ENCODE data around the gene VSTM2L. TPM values are rescaled to one million over a fixed set of nuclear protein-coding genes. Genes with fewer than 3 reads are reported as not detected.

VSTM2L gene
- total RNA-seq, 1 donor from 2014 or later = 2.9 TPM

- H3K4me1 Mint-ChIP-seq = peaks cover 26% of the 10 kb centered on the region
- H3K9me3 ChIP-seq (ENCODE audit: low read depth) = no peaks in the 10 kb centered on the region
- H3K9me3 Mint-ChIP-seq = no peaks in the 10 kb centered on the region
- H2AFZ ChIP-seq (replicated peaks) = no peak overlapping the region
- DNase-seq (ENCODE audit: low spot score) = no peak
- no peaks in the 10 kb centered on the region for H3K36me3 ChIP-seq
- H3K4me1 ChIP-seq = peaks cover 4% of the 10 kb centered on the region
- H3K9ac ChIP-seq = no peak overlapping the region
- no peak overlapping the region for H3K4me3 Mint-ChIP-seq
- peaks cover 5% of the 10 kb centered on the region for H3F3A ChIP-seq (ENCODE audit: low read depth)
- H3K27ac ChIP-seq = no peak overlapping the region
- no peak overlapping the region for H3K4me2 ChIP-seq
- H3K27me3 ChIP-seq = no peaks in the 10 kb centered on the region
- H3K4me3 ChIP-seq = no peak overlapping the region
- H3K27me3 Mint-ChIP-seq (ENCODE audit: insufficient read depth, low read depth) = peaks cover 5% of the 10 kb centered on the region
- H3K36me3 Mint-ChIP-seq = no peaks in the 10 kb centered on the region
- TF ChIP-seq CTCF (IDR thresholded peaks at IDR 0.05) = no peak
- TF ChIP-seq EZH2phosphoT487 (IDR thresholded peaks at IDR 0.05) = no peak
- no peak for TF ChIP-seq EZH2 (IDR thresholded peaks at IDR 0.05)
- H4K20me1 ChIP-seq (ENCODE audit: low read depth) = no peaks in the 10 kb centered on the region
- H3K27ac Mint-ChIP-seq = no peak overlapping the region
- H3K79me2 ChIP-seq (ENCODE audit: low read depth) = no peaks in the 10 kb centered on the region
Measured at GRCh38 chr20:37894454-37894853, 8.5 kb upstream of the VSTM2L start.

DNA sequence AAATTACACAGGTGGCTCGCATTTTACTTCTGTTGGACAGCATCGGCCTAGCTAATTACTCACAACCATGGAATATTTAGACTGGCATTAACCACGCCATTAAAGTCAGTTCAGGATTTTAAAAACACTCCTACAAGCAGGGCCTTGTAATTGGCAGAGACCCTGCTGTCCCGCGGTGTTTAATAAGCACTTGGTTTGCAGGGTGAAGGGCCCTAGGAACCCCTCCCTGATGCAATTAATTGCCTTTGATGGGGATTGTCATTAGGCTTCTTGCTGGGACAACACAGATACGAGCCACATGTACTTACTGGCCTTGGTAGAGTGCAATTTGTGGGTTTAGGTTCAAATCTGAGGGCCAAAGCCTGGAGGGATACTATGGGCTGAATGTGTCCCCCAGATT lies 7.8 kb upstream of the VSTM2L start:
- no peak overlapping the region for H3K9ac ChIP-seq
- H2AFZ ChIP-seq (replicated peaks) = no peak overlapping the region
- peaks cover 2% of the 10 kb centered on the region for H3K27me3 ChIP-seq
- H3K4me2 ChIP-seq = no peak overlapping the region
- H3K4me1 Mint-ChIP-seq = peaks cover 27% of the 10 kb centered on the region
- H3K4me3 Mint-ChIP-seq = peak overlapping the region; percentile 28
- no peak overlapping the region for H3K27ac Mint-ChIP-seq
- peaks cover 6% of the 10 kb centered on the region for H3K27me3 Mint-ChIP-seq (ENCODE audit: insufficient read depth, low read depth)
- no peaks in the 10 kb centered on the region for H3K36me3 ChIP-seq
- peaks cover 5% of the 10 kb centered on the region for H3F3A ChIP-seq (ENCODE audit: low read depth)
- H4K20me1 ChIP-seq (ENCODE audit: low read depth) = no peaks in the 10 kb centered on the region
- H3K27ac ChIP-seq = no peak overlapping the region
- no peaks in the 10 kb centered on the region for H3K79me2 ChIP-seq (ENCODE audit: low read depth)
- no peaks in the 10 kb centered on the region for H3K9me3 Mint-ChIP-seq
- no peak for DNase-seq (ENCODE audit: low spot score)
- H3K4me3 ChIP-seq = no peak overlapping the region
- H3K4me1 ChIP-seq = peaks cover 4% of the 10 kb centered on the region
- H3K9me3 ChIP-seq (ENCODE audit: low read depth) = no peaks in the 10 kb centered on the region
- no peak for TF ChIP-seq EZH2 (IDR thresholded peaks at IDR 0.05)
- no peak for TF ChIP-seq CTCF (IDR thresholded peaks at IDR 0.05)
- TF ChIP-seq EZH2phosphoT487 (IDR thresholded peaks at IDR 0.05) = no peak
- no peaks in the 10 kb centered on the region for H3K36me3 Mint-ChIP-seq

GRCh38 chr20:37896932-37897548 lies 5.9 kb upstream of the VSTM2L start:
- peaks cover 9% of the 10 kb centered on the region for H4K20me1 ChIP-seq (ENCODE audit: low read depth)
- H3K27ac Mint-ChIP-seq = peak overlapping the region; percentile 46

More at GRCh38 chr20:37896932-37897548, 5.9 kb upstream of the VSTM2L start:
- Mint-ChIP-seq H3K4me3 (no peak overlapping the region), H3K4me1 (peaks cover 31% of the 10 kb centered on the region), H3K27me3 (ENCODE audit: insufficient read depth, low read depth) (peaks cover 8% of the 10 kb centered on the region), H3K36me3 (no peaks in the 10 kb centered on the region), H3K9me3 (no peaks in the 10 kb centered on the region)
- H3K9ac ChIP-seq = no peak overlapping the region
- H3F3A ChIP-seq (ENCODE audit: low read depth) = peaks cover 11% of the 10 kb centered on the region
- H3K27ac ChIP-seq = no peak overlapping the region
- no peaks in the 10 kb centered on the region for H3K79me2 ChIP-seq (ENCODE audit: low read depth)
- peak overlapping the region; percentile 64 for H2AFZ ChIP-seq (replicated peaks)
- H3K36me3 ChIP-seq = no peaks in the 10 kb centered on the region
- H3K4me1 ChIP-seq = peaks cover 4% of the 10 kb centered on the region
- DNase-seq (ENCODE audit: low spot score) = peak; percentile 75
- H3K9me3 ChIP-seq (ENCODE audit: low read depth) = no peaks in the 10 kb centered on the region
- H3K4me3 ChIP-seq = no peak overlapping the region
- peak; percentile 62 for TF ChIP-seq CTCF (IDR thresholded peaks at IDR 0.05)
- no peak for TF ChIP-seq EZH2 (IDR thresholded peaks at IDR 0.05)
- H3K27me3 ChIP-seq = peaks cover 14% of the 10 kb centered on the region
- no peak overlapping the region for H3K4me2 ChIP-seq
